SU-DHL-6 (cell line): ENCODE data around the gene ITIH5.

Source experiments
- EZH2phosphoT487 ChIP-seq: fragments of 200-600 bp; sonication (generic), shearing (Covaris generic); conservative IDR thresholded peaks from 2 replicates; pipeline ENCODE4 v1.6.1; 2018; ENCODE audit warnings: mild to moderate bottlenecking, antibody characterized with exemption, low read length, moderate library complexity, mixed read lengths
- TF ChIP-seq, protein P1 (sequence below): fragments of 200-600 bp; sonication (generic); IDR thresholded peaks from one replicate; pipeline ENCODE4 v1.5.1; 2017; ENCODE audit warnings: antibody characterized with exemption, mild to moderate bottlenecking, low read length, moderate library complexity; ENCODE audit not compliant: insufficient read depth, poor library complexity, severe bottlenecking

DNA sequence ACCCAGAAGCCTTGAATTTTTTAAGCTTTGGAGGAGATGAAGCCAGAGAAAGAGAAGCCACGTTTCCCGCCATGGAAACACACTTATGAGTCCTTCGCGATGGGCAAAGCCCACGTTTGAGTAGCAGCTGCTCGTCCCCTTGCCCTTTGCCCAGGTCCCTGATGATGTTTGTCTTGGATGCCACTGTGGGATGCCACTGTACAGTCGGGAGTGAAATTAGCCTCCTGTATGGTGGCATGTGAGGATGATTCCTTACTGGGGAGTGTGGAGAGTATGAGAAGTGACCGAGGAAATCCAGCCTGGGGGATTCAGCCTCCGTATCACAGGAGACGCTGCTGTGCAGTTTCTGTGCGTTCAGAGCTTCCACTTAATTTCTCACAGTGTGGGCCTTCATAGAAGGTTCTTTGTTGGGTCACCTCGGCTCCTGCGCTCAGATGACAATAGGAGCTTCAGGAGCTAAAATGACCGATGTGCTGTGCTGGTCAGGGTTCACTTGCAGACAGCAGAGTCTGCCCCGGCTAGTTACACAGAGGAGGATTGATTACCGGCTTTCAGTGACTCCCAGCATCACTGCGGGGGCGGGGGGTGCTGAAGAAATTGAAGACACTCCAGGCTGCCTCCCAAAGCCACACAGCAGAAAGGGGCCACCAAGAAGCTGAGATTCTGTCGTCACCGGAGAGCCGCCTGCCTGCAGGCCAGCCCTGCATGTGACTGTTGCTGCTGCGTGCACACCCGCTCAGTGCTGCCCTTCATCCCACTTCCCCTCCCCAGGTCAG is 133.9 kb downstream of the ITIH5 start:
- TF ChIP-seq, protein P1, sequence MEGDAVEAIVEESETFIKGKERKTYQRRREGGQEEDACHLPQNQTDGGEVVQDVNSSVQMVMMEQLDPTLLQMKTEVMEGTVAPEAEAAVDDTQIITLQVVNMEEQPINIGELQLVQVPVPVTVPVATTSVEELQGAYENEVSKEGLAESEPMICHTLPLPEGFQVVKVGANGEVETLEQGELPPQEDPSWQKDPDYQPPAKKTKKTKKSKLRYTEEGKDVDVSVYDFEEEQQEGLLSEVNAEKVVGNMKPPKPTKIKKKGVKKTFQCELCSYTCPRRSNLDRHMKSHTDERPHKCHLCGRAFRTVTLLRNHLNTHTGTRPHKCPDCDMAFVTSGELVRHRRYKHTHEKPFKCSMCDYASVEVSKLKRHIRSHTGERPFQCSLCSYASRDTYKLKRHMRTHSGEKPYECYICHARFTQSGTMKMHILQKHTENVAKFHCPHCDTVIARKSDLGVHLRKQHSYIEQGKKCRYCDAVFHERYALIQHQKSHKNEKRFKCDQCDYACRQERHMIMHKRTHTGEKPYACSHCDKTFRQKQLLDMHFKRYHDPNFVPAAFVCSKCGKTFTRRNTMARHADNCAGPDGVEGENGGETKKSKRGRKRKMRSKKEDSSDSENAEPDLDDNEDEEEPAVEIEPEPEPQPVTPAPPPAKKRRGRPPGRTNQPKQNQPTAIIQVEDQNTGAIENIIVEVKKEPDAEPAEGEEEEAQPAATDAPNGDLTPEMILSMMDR, result no peak
- TF ChIP-seq EZH2phosphoT487, result no peak
